ENCODE results near the gene KIR3DL2.
"Not testable (repeated sequence)": the region's sequence is repeated elsewhere in the genome, so short reads cannot be mapped to it uniquely, and the experiment has no call there.

GRCh38 chr19:54904261-54904660 is 54.0 kb downstream of the KIR3DL2 start:
- TF ChIP-seq, protein P1, sequence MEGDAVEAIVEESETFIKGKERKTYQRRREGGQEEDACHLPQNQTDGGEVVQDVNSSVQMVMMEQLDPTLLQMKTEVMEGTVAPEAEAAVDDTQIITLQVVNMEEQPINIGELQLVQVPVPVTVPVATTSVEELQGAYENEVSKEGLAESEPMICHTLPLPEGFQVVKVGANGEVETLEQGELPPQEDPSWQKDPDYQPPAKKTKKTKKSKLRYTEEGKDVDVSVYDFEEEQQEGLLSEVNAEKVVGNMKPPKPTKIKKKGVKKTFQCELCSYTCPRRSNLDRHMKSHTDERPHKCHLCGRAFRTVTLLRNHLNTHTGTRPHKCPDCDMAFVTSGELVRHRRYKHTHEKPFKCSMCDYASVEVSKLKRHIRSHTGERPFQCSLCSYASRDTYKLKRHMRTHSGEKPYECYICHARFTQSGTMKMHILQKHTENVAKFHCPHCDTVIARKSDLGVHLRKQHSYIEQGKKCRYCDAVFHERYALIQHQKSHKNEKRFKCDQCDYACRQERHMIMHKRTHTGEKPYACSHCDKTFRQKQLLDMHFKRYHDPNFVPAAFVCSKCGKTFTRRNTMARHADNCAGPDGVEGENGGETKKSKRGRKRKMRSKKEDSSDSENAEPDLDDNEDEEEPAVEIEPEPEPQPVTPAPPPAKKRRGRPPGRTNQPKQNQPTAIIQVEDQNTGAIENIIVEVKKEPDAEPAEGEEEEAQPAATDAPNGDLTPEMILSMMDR (IDR thresholded peaks at IDR 0.05): not testable (repeated sequence)
- not testable (repeated sequence) for TF ChIP-seq POLR2A (IDR thresholded peaks at IDR 0.05)

All from heart left ventricle (tissue), 13 donors.